Panc1 (cell line): ENCODE results near the gene ZNF710. TPM values are rescaled to one million over a fixed set of nuclear protein-coding genes. Genes with fewer than 3 reads are reported as not detected.

Experiments
- ATAC-seq: fragments of 200-7000 bp; cut with Tn5 transposase; 2 replicates; pipeline ENCODE4 v1.9.1; 2020; ENCODE audit warnings: mild to moderate bottlenecking, moderate library complexity
- BruUV-seq: library from RNA; stranded (reverse); fragments of 400-500 nt; replicated peaks from 2 replicates; lab custom pipeline; 2021; lab: Mats Ljungman, UMichigan
- CTCF ChIA-PET: fragments of 300-600 bp; sonication (Branson Sonifier 250); formaldehyde crosslinking; loops from one replicate; lab custom pipeline; 2022; ENCODE audit warnings: antibody characterized with exemption; lab: Charles Lee
- POLR2A ChIA-PET: fragments of 300-600 bp; sonication (Branson Sonifier 250); formaldehyde crosslinking; loops from one replicate; lab custom pipeline; 2022; ENCODE audit warnings: antibody characterized with exemption; lab: Charles Lee
- DNase-seq: peaks from one replicate; pipeline ENCODE4 v3.0.0-alpha.2; 2010; ENCODE audit warnings: low read depth, low spot score
- H3K27ac ChIP-seq: 2 replicates; pipeline ENCODE4 v1.5.1; 2011; ENCODE audit warnings: mild to moderate bottlenecking, low read length, inconsistent platforms
- H3K27me3 ChIP-seq: fragments of 200-500 bp; sonication (Bioruptor generic); 2 replicates; pipeline ENCODE4 v1.6.0; 2014; ENCODE audit warnings: low read length, inconsistent platforms; ENCODE audit not compliant: control insufficient read depth, insufficient read depth
- H3K36me3 ChIP-seq: fragments of 200-500 bp; sonication (Bioruptor generic); 2 replicates; pipeline ENCODE4 v1.5.1; 2014; ENCODE audit warnings: inconsistent platforms, mild to moderate bottlenecking, low read length, moderate library complexity; ENCODE audit not compliant: control insufficient read depth, insufficient read depth
- H3K4me1 ChIP-seq: 2 replicates; pipeline ENCODE4 v1.5.1; 2011; ENCODE audit warnings: inconsistent platforms, mild to moderate bottlenecking, low read length, moderate library complexity; ENCODE audit not compliant: control insufficient read depth, insufficient read depth
- H3K4me3 ChIP-seq, 2 experiments: 2 replicates each; pipeline ENCODE4 v1.5.1; 2011 to 2012; ENCODE audit warnings: low read depth in 2 of 2, low read length in 2 of 2, mild to moderate bottlenecking in 2 of 2, inconsistent platforms in 1 of 2, moderate library complexity in 1 of 2
- H3K9me3 ChIP-seq: fragments of 200-500 bp; sonication (Bioruptor generic); 2 replicates; pipeline ENCODE4 v1.5.1; 2014; ENCODE audit warnings: low read depth, mild to moderate bottlenecking, inconsistent platforms, low read length, moderate library complexity; ENCODE audit not compliant: control insufficient read depth, insufficient read depth
- CTCF ChIP-seq: fragments of 450-650 bp; IDR thresholded peaks from 2 replicates; pipeline ENCODE4 v1.5.1; 2017; ENCODE audit warnings: mild to moderate bottlenecking
- POLR2AphosphoS5 ChIP-seq: IDR thresholded peaks from 2 replicates; pipeline ENCODE4 v1.6.1; 2012; ENCODE audit warnings: mild to moderate bottlenecking, low read depth, low read length, moderate library complexity
- SIN3A ChIP-seq: IDR thresholded peaks from 2 replicates; pipeline ENCODE4 v1.6.1; 2012; ENCODE audit warnings: low read depth, mild to moderate bottlenecking, low read length, moderate library complexity, borderline replicate concordance; ENCODE audit not compliant: insufficient read depth
- TCF7L2 ChIP-seq: IDR thresholded peaks from 2 replicates; pipeline ENCODE4 v1.6.1; 2011; ENCODE audit warnings: mild to moderate bottlenecking, low read depth, low read length, inconsistent platforms
- in situ Hi-C: cut with HindIII; loops from 2 replicates; pipeline ENCODE4 v1.10.0; 2016; ENCODE audit warnings: low sequenced_read_pairs, low pct_unique_long_range_greater_than_20kb
- intact Hi-C: fragments of 100-400 bp; cut with micrococcal nuclease; formaldehyde crosslinking; loops from one replicate; pipeline ENCODE4 v1.10.0; 2022; ENCODE audit not compliant: unreplicated experiment
- total RNA-seq: library from RNA; stranded (reverse); gene quantifications from one replicate; pipeline ENCODE4 v1.2.1, GENCODE V29; 2021; ENCODE audit not compliant: unreplicated experiment
- TF ChIP-seq, protein P1 (sequence below), 2 experiments: IDR thresholded peaks; 2 replicates each; pipeline ENCODE4 v1.6.1; 2011 to 2012; ENCODE audit warnings: low read depth in 2 of 2, control low read depth in 1 of 2, low read length in 1 of 2, mild to moderate bottlenecking in 1 of 2, moderate library complexity in 1 of 2; ENCODE audit not compliant: insufficient read depth in 1 of 2

Gene ZNF710
- total RNA-seq, 1 experiment from 2014 or later = 15.8 TPM

GRCh38 chr15:89958107-89958805 is 42.9 kb upstream of the ZNF710 start:
- no peak overlapping the region for H3K27ac ChIP-seq
- in situ Hi-C loops = no loop called here
- no peaks in the 10 kb centered on the region for H3K4me1 ChIP-seq
- H3K27me3 ChIP-seq = no peaks in the 10 kb centered on the region; the same call in 1 of the 2 replicates
- POLR2A ChIA-PET = interaction anchor here (0.6 kb wide), 1 partner anchor 40 kb away, joined by 6 read pairs; no protein-coding TSS in a partner anchor
- no peaks in the 10 kb centered on the region for H3K36me3 ChIP-seq
- CTCF ChIA-PET = interaction anchor here (0.5 kb wide), 1 partner anchor 15 kb away, joined by 10 read pairs; no protein-coding TSS in a partner anchor
- H3K4me3 ChIP-seq = no peak overlapping the region
- TF ChIP-seq CTCF (no peak), TCF7L2 (no peak), SIN3A (no peak)
- no peaks in the 10 kb centered on the region for H3K9me3 ChIP-seq
- no TSS peak for BruUV-seq
- DNase-seq = no peak
- intact Hi-C loops = no loop called here
- ATAC-seq = peak; percentile 57; the same call in 1 of the 2 replicates

GRCh38 chr15:89963301-89964231 is 37.6 kb upstream of the ZNF710 start:
- in situ Hi-C loops (no loop called here), intact Hi-C loops (no loop called here)
- CTCF ChIA-PET = interaction anchor here (0.6 kb wide), 1 partner anchor 112 kb away, joined by 7 read pairs; no protein-coding TSS in a partner anchor
- Histone ChIP-seq H3K9me3 (no peaks in the 10 kb centered on the region), H3K4me1 (no peaks in the 10 kb centered on the region), H3K4me3 (no peak overlapping the region), H3K27ac (no peak overlapping the region), H3K27me3 (no peaks in the 10 kb centered on the region), H3K36me3 (no peaks in the 10 kb centered on the region)
- BruUV-seq = no TSS peak
- DNase-seq (no peak), ATAC-seq (peak; percentile 26; the same call in 1 of the 2 replicates)
- TF ChIP-seq TCF7L2 (no peak), CTCF (no peak), SIN3A (no peak), POLR2AphosphoS5 (no peak)
- TF ChIP-seq, protein P1, sequence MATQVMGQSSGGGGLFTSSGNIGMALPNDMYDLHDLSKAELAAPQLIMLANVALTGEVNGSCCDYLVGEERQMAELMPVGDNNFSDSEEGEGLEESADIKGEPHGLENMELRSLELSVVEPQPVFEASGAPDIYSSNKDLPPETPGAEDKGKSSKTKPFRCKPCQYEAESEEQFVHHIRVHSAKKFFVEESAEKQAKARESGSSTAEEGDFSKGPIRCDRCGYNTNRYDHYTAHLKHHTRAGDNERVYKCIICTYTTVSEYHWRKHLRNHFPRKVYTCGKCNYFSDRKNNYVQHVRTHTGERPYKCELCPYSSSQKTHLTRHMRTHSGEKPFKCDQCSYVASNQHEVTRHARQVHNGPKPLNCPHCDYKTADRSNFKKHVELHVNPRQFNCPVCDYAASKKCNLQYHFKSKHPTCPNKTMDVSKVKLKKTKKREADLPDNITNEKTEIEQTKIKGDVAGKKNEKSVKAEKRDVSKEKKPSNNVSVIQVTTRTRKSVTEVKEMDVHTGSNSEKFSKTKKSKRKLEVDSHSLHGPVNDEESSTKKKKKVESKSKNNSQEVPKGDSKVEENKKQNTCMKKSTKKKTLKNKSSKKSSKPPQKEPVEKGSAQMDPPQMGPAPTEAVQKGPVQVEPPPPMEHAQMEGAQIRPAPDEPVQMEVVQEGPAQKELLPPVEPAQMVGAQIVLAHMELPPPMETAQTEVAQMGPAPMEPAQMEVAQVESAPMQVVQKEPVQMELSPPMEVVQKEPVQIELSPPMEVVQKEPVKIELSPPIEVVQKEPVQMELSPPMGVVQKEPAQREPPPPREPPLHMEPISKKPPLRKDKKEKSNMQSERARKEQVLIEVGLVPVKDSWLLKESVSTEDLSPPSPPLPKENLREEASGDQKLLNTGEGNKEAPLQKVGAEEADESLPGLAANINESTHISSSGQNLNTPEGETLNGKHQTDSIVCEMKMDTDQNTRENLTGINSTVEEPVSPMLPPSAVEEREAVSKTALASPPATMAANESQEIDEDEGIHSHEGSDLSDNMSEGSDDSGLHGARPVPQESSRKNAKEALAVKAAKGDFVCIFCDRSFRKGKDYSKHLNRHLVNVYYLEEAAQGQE (IDR thresholded peaks at IDR 0.05; ENCODE audit: insufficient read depth in 1 of 2, low read depth in 2 of 2, low read length in 1 of 2) = no peak
- POLR2A ChIA-PET = interaction anchor here (0.6 kb wide), 1 partner anchor 46 kb away, joined by 4 read pairs; no protein-coding TSS in a partner anchor
